ENCODE data around the gene LRRC56. TPM values are rescaled to one million over a fixed set of nuclear protein-coding genes. Genes with fewer than 3 reads are reported as not detected.

LRRC56 gene
- total RNA-seq, 1 donor from 2014 or later = 0.26 TPM

DNA sequence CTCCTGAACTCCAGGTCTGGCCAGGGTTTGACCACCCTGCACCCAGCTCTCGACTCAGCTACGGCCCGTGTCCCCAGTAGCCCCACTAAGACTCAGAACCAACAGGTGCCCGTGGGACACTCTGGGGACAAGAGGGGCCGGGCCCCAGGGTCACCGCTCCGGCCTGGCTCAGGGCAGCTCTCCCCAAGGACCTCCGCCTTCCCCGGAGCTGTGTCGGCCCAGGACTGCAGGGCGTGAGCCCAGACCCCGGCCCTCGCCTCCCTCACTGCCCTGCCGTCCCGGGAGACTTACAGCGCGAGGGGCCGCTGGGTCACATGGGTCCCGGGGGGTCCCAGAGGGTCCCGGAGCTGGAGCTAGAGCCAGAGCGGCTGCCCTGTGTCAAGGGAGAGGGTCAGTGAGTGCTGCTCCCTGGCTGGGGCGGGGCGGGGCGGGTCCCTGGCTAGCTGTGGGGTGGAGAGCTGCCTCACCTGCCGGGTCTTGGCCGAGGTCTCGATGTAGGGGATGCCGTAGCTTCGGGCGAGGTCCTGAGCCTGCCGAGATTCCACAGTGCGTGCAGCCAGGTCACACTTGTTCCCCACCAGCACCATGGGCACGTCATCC lies 4.2 kb upstream of the LRRC56 start:
- no peak for DNase-seq (ENCODE audit: low read depth)
- H3K36me3 ChIP-seq (ENCODE audit: control insufficient read depth, insufficient read depth, low read length) = peaks cover 29% of the 10 kb centered on the region
- no peak for FAIRE-seq
- no peak overlapping the region for H3K4me3 ChIP-seq (ENCODE audit: low read depth, low read length)
- TF ChIP-seq, protein P1, sequence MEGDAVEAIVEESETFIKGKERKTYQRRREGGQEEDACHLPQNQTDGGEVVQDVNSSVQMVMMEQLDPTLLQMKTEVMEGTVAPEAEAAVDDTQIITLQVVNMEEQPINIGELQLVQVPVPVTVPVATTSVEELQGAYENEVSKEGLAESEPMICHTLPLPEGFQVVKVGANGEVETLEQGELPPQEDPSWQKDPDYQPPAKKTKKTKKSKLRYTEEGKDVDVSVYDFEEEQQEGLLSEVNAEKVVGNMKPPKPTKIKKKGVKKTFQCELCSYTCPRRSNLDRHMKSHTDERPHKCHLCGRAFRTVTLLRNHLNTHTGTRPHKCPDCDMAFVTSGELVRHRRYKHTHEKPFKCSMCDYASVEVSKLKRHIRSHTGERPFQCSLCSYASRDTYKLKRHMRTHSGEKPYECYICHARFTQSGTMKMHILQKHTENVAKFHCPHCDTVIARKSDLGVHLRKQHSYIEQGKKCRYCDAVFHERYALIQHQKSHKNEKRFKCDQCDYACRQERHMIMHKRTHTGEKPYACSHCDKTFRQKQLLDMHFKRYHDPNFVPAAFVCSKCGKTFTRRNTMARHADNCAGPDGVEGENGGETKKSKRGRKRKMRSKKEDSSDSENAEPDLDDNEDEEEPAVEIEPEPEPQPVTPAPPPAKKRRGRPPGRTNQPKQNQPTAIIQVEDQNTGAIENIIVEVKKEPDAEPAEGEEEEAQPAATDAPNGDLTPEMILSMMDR (IDR thresholded peaks at IDR 0.05; ENCODE audit: insufficient read depth, low read length, severe bottlenecking) = no peak
- H3K27me3 ChIP-seq (ENCODE audit: control insufficient read depth, insufficient read depth, low read length) = no peaks in the 10 kb centered on the region

DNA sequence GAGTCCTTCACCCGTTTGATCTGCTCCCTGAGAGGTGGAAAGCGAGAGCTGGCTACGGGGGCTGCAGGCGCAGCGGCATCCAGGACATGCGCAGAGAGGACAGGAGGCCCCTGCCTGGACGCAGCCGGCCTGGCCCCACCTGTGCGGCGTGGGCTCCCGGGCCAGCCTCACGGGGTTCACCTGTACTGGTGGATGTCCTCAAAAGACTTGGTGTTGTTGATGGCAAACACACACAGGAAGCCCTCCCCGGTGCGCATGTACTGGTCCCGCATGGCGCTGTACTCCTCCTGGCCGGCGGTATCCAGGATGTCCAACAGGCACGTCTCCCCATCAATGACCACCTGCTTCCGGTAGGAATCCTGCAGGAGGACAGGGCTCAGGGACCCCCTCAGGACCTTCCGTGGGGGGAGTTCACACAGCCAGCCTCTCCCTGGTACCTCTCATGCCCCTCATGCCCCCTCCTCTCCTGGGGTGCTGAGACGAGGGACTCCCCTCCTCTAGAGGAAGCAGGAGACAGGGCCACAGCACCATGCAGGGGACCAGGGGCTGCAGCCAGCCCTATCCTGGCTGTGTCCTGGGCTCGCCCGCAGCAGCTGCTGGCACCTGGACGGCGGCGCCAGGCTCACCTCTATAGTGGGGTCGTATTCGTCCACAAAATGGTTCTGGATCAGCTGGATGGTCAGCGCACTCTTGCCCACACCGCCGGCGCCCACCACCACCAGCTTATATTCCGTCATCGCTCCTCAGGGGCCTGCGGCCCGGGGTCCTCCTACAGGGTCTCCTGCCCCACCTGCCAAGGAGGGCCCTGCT lies 3.5 kb upstream of the LRRC56 start:
- no peak for DNase-seq (ENCODE audit: low read depth)
- H3K4me3 ChIP-seq (ENCODE audit: low read depth, low read length) = peak overlapping the region; percentile 87
- FAIRE-seq = no peak
- TF ChIP-seq, protein P1 (IDR thresholded peaks at IDR 0.05; ENCODE audit: insufficient read depth, low read length, severe bottlenecking) = no peak
- peaks cover 29% of the 10 kb centered on the region for H3K36me3 ChIP-seq (ENCODE audit: control insufficient read depth, insufficient read depth, low read length)
- no peaks in the 10 kb centered on the region for H3K27me3 ChIP-seq (ENCODE audit: control insufficient read depth, insufficient read depth, low read length)

DNA sequence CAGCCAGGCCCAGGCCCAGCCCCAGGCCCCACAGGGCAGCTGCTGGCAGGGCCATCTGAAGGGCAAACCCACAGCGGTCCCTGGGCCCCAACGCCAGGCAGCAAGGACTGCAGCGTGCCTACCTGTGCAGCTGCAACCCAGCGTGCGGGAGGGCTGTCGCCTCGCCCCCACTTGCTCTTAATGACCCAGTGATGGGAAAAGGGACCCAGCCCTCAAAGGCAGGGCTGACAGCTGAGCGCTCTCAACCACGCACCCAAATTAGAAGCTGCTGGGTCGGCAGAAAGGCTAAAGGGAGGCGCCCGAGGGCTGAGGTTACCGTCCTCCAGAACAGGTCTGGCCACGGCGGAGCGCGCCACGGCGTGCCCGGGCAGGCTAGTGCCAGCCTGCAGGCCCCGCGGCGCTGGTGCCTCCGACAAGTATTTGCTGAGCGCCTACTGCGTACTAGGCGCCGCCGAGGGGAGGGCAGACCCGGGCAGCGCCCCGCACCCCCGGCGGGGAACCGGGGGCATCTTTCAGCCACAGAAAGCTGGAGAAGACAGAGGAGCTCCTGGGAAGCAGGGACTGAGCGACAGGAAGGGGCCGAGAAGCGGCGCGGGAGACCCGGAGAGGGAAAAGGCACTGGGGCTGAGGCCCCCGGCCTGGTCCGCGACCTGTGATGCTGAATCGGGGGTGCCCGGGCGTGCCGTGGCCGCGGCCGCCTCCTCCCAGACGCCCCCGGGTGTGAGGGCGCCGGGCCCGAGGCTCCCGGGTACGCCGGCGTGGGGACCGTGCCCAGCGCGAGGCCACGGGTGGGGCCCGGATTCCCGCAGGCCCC lies 2.7 kb upstream of the LRRC56 start:
- TF ChIP-seq, protein P1 (IDR thresholded peaks at IDR 0.05; ENCODE audit: insufficient read depth, low read length, severe bottlenecking) = peak; percentile 12
- peak overlapping the region; percentile 87 for H3K4me3 ChIP-seq (ENCODE audit: low read depth, low read length)
- FAIRE-seq (no peak), DNase-seq (ENCODE audit: low read depth) (peak; percentile 89)
- no peaks in the 10 kb centered on the region for H3K27me3 ChIP-seq (ENCODE audit: control insufficient read depth, insufficient read depth, low read length)
- peaks cover 29% of the 10 kb centered on the region for H3K36me3 ChIP-seq (ENCODE audit: control insufficient read depth, insufficient read depth, low read length)

DNA sequence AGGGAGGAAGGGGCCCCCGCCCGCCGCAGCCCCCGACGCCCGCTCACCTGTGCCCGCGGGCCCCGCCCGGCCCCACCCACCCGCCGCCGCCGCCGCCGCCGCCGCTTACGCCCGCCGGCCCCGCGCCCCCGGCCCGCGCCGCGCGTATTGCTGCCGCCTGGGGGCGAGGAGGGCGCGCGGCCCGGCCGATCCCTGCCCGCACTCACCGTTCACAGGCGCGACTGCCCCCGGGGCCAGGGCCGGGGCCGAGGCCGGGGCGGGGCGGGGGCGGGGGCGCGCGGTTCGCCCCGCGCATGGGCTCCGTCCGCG lies 2.2 kb upstream of the LRRC56 start:
- Histone ChIP-seq H3K4me3 (ENCODE audit: low read depth, low read length) (peak overlapping the region; percentile 87), H3K36me3 (ENCODE audit: control insufficient read depth, insufficient read depth, low read length) (peaks cover 29% of the 10 kb centered on the region), H3K27me3 (ENCODE audit: control insufficient read depth, insufficient read depth, low read length) (no peaks in the 10 kb centered on the region)
- TF ChIP-seq, protein P1 (IDR thresholded peaks at IDR 0.05; ENCODE audit: insufficient read depth, low read length, severe bottlenecking) = no peak
- DNase-seq (ENCODE audit: low read depth) = no peak
- FAIRE-seq = no peak

DNA sequence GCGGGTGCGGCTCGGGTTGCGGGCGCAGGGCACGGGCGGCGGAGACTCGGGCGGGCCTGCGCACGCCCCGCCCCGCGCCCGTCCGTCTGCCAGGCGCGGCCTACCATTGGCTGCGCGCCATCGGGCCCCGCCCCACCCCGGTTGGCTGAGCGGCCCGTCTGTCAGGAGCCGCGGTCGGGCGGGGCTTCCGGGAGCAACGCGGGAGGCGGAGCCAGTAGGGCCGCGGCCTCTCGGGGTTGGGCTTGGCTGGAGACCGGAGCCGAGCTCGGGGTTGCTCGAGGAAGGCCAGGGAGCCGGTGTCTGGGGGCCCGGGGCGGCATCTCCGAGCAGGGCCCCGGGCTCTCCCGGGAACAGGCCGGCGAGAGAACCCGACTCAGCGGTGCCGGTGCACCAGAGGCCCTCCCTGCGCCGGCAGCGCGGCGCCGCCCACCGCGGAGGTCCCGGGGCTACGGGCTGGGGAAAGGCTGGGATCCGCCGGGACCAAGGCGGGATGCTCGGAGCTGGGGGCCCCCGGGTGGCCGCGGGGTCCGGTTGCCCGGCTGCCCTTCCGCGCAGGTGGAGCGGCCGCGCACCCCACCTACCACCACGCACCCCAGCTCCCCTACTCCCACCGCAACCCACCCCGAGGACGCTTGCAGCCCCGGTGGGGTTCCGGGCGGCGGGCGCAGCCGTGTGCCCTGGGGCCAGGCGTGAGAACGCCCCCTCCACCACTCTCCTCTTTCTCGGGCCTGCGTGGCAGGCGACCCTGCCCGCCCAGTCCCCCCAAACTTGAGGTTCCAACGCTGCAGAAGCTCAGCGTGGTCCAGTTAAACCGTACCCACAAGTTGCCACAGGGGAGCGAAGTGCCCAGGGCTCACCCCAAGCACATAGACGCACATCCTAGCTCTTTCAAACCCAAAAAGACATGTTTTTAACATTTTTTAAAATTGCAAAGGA lies 1.5 kb upstream of the LRRC56 start, which contains the start of gene HRAS:
HRAS (minus strand) TSS at position 58 of the 936 bp plus-strand sequence.
- peak; percentile 77 for DNase-seq (ENCODE audit: low read depth)
- no peak for FAIRE-seq
- Histone ChIP-seq H3K4me3 (ENCODE audit: low read depth, low read length) (peak within 1 kb of the TSS; percentile 87), H3K36me3 (ENCODE audit: control insufficient read depth, insufficient read depth, low read length) (peaks cover 29% of the 10 kb centered on the region), H3K27me3 (ENCODE audit: control insufficient read depth, insufficient read depth, low read length) (no peaks in the 10 kb centered on the region)
- TF ChIP-seq, protein P1 (IDR thresholded peaks at IDR 0.05; ENCODE audit: insufficient read depth, low read length, severe bottlenecking) = no peak

All from bronchial epithelial cell (primary cell).